ELR (cell line): ENCODE results near the gene TNIK.
A peak's percentile ranks its signal among the peaks of the same experiment; 100 is the strongest.

ENCODE experiments used
- DNase-seq: peaks from one replicate; pipeline ENCODE4 v3.0.0-alpha.2; 2015; ENCODE audit warnings: low read depth

The TNIK gene

GRCh38 chr3:171459942-171460724 lies at the start of gene TNIK:
TSS of gene TNIK (minus strand) at chr3:171460405. CDS start at chr3:171460063, 342 bp downstream.
- DNase-seq = peak; percentile 90

GRCh38 chr3:171508676-171509075 lies 48.5 kb upstream of the TNIK start:
- DNase-seq = no peak

GRCh38 chr3:171508206-171508605 lies 48.0 kb upstream of the TNIK start:
- no peak for DNase-seq

GRCh38 chr3:171506743-171507319 lies 46.6 kb upstream of the TNIK start:
- peak; percentile 26 for DNase-seq

GRCh38 chr3:171505822-171506333 lies 45.7 kb upstream of the TNIK start:
- no peak for DNase-seq

GRCh38 chr3:171504376-171504775 lies 44.2 kb upstream of the TNIK start:
- no peak for DNase-seq

- no peak for DNase-seq
Measured at GRCh38 chr3:171503817-171504216, 43.6 kb upstream of the TNIK start.

GRCh38 chr3:171498921-171499320 lies 38.7 kb upstream of the TNIK start:
- DNase-seq = no peak

- DNase-seq = no peak
Measured at GRCh38 chr3:171497468-171497867, 37.3 kb upstream of the TNIK start.

GRCh38 chr3:171495413-171495812 lies 35.2 kb upstream of the TNIK start:
- DNase-seq = no peak

- no peak for DNase-seq
Measured at GRCh38 chr3:171494457-171495109, 34.4 kb upstream of the TNIK start.

- DNase-seq = no peak
Measured at GRCh38 chr3:171491361-171491760, 31.2 kb upstream of the TNIK start.

GRCh38 chr3:171490901-171491300 lies 30.7 kb upstream of the TNIK start:
- DNase-seq = no peak

GRCh38 chr3:171489348-171489747 lies 29.1 kb upstream of the TNIK start:
- DNase-seq = no peak

- no peak for DNase-seq
Measured at GRCh38 chr3:171488479-171488878, 28.3 kb upstream of the TNIK start.

- DNase-seq = no peak
Measured at GRCh38 chr3:171487382-171487781, 27.2 kb upstream of the TNIK start.

GRCh38 chr3:171485338-171485737 lies 25.1 kb upstream of the TNIK start:
- DNase-seq = no peak

GRCh38 chr3:171481011-171481410 lies 20.8 kb upstream of the TNIK start:
- no peak for DNase-seq

- DNase-seq = no peak
Measured at GRCh38 chr3:171480526-171480925, 20.3 kb upstream of the TNIK start.

GRCh38 chr3:171476532-171477102 lies 16.4 kb upstream of the TNIK start:
- no peak for DNase-seq

- no peak for DNase-seq
Measured at GRCh38 chr3:171472552-171472951, 12.3 kb upstream of the TNIK start.

GRCh38 chr3:171470714-171471227 lies 10.6 kb upstream of the TNIK start:
- no peak for DNase-seq
